RPMI8226 (cell line): ENCODE measurements around the gene B4GALNT2.

ENCODE experiments used
- DNase-seq: peaks from one replicate; pipeline ENCODE4 v3.0.0-alpha.2; 2015

The B4GALNT2 gene

GRCh38 chr17:49214676-49215360 is 82.2 kb downstream of the B4GALNT2 start:
- DNase-seq: no peak

DNA sequence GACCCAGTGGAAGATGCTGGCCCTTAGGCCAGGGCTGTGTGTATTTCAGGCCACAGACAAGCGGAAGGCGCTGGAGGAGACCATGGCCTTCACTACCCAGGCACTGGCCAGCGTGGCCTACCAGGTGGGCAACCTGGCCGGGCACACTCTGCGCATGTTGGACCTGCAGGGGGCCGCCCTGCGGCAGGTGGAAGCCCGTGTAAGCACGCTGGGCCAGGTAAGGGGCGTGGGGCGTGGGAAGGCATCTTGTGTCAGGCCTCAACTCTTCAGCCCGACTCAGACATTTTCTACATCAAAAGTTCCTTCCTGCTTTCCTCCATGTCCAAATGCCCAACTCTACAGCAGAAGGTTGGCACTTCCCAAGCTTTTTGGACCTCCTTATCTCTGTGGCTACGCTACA is 83.9 kb downstream of the B4GALNT2 start:
- no peak for DNase-seq

- DNase-seq: no peak
Measured at GRCh38 chr17:49216953-49217650, 84.5 kb downstream of the B4GALNT2 start.

GRCh38 chr17:49217651-49218413 is 85.3 kb downstream of the B4GALNT2 start:
- peak; percentile 35 for DNase-seq

DNA sequence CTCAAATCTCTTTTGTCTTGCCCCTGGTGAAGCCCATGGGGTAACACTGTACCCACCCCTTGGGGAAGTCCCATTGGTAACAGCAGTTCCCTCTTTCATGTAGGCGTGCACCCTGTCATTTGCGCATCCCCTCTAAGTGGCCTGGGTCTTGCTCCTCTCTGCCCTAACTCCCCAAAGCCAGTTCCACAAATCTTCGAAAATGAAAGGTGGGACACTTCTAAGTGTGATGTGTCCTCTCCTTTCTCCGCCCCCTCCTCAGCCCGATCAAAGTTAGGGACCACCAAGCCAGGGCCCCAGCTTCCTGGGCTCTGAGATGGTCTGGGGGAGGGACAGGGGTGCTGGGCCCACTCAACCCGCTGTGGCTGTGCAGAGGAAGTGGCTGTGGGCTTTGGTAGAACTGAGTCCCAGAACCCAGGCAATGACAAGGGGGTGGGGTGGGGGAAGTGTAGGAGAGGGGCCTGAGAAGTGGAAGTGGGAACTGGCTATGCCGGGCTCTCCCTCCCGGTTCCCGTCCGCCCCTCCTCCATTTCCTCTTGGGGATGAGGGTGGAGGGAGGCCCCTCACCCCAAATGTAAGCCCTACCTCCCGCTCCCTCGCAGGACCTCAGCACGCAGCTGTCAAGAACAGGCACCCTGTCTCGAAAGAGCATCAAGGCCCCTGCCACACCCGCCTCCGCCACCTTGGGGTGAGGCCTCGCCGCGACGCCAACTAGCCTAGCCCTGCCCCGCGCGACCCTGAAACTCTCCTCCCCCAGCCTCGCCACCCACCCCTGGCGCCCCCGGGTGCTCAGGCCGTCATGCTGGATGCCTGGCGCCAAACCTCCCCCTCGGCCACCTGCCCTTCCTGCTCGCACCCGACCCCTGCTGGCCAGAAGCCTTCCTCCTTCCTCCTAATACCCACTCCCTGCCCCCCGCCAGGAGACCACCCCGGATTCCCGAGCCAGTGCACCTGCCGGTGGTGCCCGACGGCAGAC is 86.7 kb downstream of the B4GALNT2 start:
- no peak for DNase-seq

- no peak for DNase-seq
Measured at GRCh38 chr17:49219987-49220386, 87.4 kb downstream of the B4GALNT2 start.

DNA sequence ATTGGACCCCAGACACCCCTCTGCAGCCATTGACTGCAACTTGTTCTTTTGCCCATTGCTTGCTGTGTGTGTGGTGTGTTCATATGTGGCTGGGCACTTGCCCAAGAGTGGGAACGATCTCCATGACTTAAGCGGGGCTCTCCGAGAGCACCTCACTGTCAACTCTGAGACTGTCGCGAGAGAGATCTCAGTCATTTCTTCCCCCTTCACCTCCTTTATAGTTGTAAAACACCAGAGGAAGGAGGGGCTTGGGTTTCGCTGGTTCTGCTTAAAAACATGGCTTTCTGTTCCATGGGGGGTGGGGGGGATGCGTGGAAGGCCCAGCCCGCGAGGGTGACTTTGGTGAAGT is 90.6 kb downstream of the B4GALNT2 start:
- DNase-seq: no peak

- DNase-seq: peak; percentile 75
Measured at GRCh38 chr17:49223517-49224197, 91.1 kb downstream of the B4GALNT2 start.

DNA sequence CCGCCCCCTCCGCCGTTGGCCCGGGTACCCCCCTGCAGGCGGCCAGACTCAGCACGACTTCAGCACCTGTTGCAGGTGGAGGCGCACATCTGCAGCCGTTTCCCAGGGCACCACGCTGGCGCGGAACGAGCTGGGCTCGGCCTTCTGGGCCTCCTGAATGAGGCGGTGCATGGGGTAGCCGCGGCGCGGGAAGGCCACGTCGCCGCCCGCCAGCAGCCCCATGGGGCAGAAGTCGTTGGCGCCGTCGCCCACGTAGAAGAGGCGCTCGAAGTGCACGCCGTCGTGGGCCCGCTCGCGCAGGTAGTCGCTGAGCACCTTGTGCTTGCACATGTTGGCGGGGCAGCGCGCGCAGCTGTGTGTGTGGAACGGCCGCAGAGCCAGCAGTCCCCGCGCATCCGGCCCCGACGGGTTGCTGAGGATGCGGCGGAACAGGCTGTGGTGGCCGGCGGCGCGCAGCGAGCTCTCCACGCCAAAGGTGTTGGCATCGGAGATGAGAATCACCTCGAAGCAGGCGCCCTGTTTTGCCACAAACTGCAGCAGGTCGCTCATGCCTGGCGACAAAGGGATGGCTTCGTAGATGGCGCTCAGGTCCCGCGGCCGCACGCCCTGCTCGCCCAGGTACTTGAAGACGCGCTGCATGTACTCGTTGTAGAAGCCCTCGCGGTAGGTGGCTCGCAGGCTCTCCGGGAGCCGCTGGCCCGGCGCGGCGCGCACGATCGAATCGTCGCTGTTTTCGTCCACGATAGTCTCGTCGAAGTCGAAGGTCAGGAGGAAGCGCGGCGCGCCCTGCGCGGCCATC is 91.8 kb downstream of the B4GALNT2 start:
- DNase-seq: peak; percentile 81

GRCh38 chr17:49224997-49225337 is 92.4 kb downstream of the B4GALNT2 start:
- no peak for DNase-seq

GRCh38 chr17:49225554-49226236 is 93.1 kb downstream of the B4GALNT2 start:
- DNase-seq: no peak
